ENCODE measurements around the gene ADAMTS14. TPM values are rescaled to one million over a fixed set of nuclear protein-coding genes. Genes with fewer than 3 reads are reported as not detected.
A peak's percentile ranks its signal among the peaks of the same experiment; 100 is the strongest.
"Not testable (repeated sequence)": the region's sequence is repeated elsewhere in the genome, so short reads cannot be mapped to it uniquely, and the experiment has no call there.

ADAMTS14 gene
- total RNA-seq, 1 donor: 0.86 TPM

- DNase-seq (ENCODE audit: low read depth): no peak
- no peak for TF ChIP-seq CTCF (IDR thresholded peaks at IDR 0.05; ENCODE audit: insufficient read depth, low read depth, low read length)
- no peak overlapping the region for H3K4me3 ChIP-seq (ENCODE audit: low read depth, low read length)
These were observed 88.0 kb downstream of the ADAMTS14 start for GRCh38 chr10:70760271-70760787.

- TF ChIP-seq CTCF (IDR thresholded peaks at IDR 0.05; ENCODE audit: insufficient read depth, low read depth, low read length): peak; percentile 35
- H3K4me3 ChIP-seq (ENCODE audit: low read depth, low read length): no peak overlapping the region
- DNase-seq (ENCODE audit: low read depth): no peak
These were observed 88.8 kb downstream of the ADAMTS14 start for GRCh38 chr10:70761031-70761601.

GRCh38 chr10:70761727-70762350 lies 89.5 kb downstream of the ADAMTS14 start:
- TF ChIP-seq CTCF (IDR thresholded peaks at IDR 0.05; ENCODE audit: insufficient read depth, low read depth, low read length): no peak
- DNase-seq (ENCODE audit: low read depth): no peak
- no peak overlapping the region for H3K4me3 ChIP-seq (ENCODE audit: low read depth, low read length)

GRCh38 chr10:70762441-70763175 lies 90.3 kb downstream of the ADAMTS14 start:
- no peak for DNase-seq (ENCODE audit: low read depth)
- no peak for TF ChIP-seq CTCF (IDR thresholded peaks at IDR 0.05; ENCODE audit: insufficient read depth, low read depth, low read length)
- H3K4me3 ChIP-seq (ENCODE audit: low read depth, low read length): no peak overlapping the region

GRCh38 chr10:70763567-70763966 lies 91.3 kb downstream of the ADAMTS14 start:
- no peak overlapping the region for H3K4me3 ChIP-seq (ENCODE audit: low read depth, low read length)
- no peak for TF ChIP-seq CTCF (IDR thresholded peaks at IDR 0.05; ENCODE audit: insufficient read depth, low read depth, low read length)
- DNase-seq (ENCODE audit: low read depth): no peak

GRCh38 chr10:70765794-70766594 lies 93.7 kb downstream of the ADAMTS14 start:
- DNase-seq (ENCODE audit: low read depth): no peak

GRCh38 chr10:70768026-70768685 lies 95.8 kb downstream of the ADAMTS14 start:
- not testable (repeated sequence) for DNase-seq (ENCODE audit: low read depth); H3K4me3 ChIP-seq (ENCODE audit: low read depth, low read length)

More at GRCh38 chr10:70765794-70766594, 93.7 kb downstream of the ADAMTS14 start:
- no peak for TF ChIP-seq CTCF (IDR thresholded peaks at IDR 0.05; ENCODE audit: insufficient read depth, low read depth, low read length)
- no peak overlapping the region for H3K4me3 ChIP-seq (ENCODE audit: low read depth, low read length)

All from fibroblast of villous mesenchyme (primary cell).